ENCODE measurements around the gene BSND. TPM values are rescaled to one million over a fixed set of nuclear protein-coding genes. Genes with fewer than 3 reads are reported as not detected.

The BSND gene
- total RNA-seq, 1 experiment from 2014 or later, result not detected

DNA sequence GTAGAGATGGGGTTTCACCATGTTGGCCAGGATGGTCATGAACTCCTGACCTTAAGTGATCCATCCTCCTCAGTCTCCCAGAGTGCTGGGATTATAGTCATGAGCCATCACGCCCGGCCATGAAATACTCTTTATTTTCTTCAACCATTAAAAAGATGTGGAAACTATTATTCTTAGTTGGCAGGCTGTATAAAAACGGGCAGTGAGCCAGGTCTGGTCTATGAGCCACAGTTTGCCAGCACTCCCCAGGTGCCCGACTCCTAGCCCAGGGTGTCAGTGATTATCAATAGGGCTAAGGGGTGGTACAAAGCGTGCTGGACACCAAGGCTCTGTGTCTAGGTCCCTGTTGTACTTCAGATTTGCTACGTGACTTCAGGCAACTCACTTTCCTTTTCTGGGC is 22.0 kb upstream of the BSND start:
- no peaks in the 10 kb centered on the region for H3K27me3 ChIP-seq (replicated peaks; ENCODE audit: control insufficient read depth, insufficient read depth, low read length)
- Mint-ChIP-seq H3K9me3 (ENCODE audit: unreplicated experiment) (no peaks in the 10 kb centered on the region), H3K4me3 (ENCODE audit: unreplicated experiment) (no peak overlapping the region), H3K27ac (ENCODE audit: unreplicated experiment) (no peak overlapping the region), H3K36me3 (ENCODE audit: insufficient read depth, unreplicated experiment) (no peaks in the 10 kb centered on the region), H3K27me3 (ENCODE audit: insufficient read depth, unreplicated experiment) (no peaks in the 10 kb centered on the region), H3K4me1 (ENCODE audit: low read depth, unreplicated experiment) (peaks cover 5% of the 10 kb centered on the region)
- intact Hi-C loops (cut with micrococcal nuclease; ENCODE audit: unreplicated experiment), result loop anchor here (1.0 kb wide), 1 partner anchor 14 kb away; no protein-coding TSS in a partner anchor
- TF ChIP-seq, protein P1, sequence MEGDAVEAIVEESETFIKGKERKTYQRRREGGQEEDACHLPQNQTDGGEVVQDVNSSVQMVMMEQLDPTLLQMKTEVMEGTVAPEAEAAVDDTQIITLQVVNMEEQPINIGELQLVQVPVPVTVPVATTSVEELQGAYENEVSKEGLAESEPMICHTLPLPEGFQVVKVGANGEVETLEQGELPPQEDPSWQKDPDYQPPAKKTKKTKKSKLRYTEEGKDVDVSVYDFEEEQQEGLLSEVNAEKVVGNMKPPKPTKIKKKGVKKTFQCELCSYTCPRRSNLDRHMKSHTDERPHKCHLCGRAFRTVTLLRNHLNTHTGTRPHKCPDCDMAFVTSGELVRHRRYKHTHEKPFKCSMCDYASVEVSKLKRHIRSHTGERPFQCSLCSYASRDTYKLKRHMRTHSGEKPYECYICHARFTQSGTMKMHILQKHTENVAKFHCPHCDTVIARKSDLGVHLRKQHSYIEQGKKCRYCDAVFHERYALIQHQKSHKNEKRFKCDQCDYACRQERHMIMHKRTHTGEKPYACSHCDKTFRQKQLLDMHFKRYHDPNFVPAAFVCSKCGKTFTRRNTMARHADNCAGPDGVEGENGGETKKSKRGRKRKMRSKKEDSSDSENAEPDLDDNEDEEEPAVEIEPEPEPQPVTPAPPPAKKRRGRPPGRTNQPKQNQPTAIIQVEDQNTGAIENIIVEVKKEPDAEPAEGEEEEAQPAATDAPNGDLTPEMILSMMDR (IDR thresholded peaks at IDR 0.05; ENCODE audit: insufficient read depth in 1 of 2, low read depth in 1 of 2, low read length in 1 of 2, severe bottlenecking in 1 of 2, unreplicated experiment in 1 of 2), result no peak
- no peak overlapping the region for H3K4me3 ChIP-seq (ENCODE audit: low read depth, low read length)
- no TSS peak for BruUV-seq (replicated peaks)
- H3K9me3 ChIP-seq, result no peaks in the 10 kb centered on the region
- no peaks in the 10 kb centered on the region for H3K4me1 ChIP-seq
- DNase-seq, result no peak
- CTCF ChIA-PET, result no interaction called here
- no peaks in the 10 kb centered on the region for H3K36me3 ChIP-seq (ENCODE audit: control insufficient read depth, insufficient read depth, low read length)
- POLR2A ChIA-PET, result no interaction called here

DNA sequence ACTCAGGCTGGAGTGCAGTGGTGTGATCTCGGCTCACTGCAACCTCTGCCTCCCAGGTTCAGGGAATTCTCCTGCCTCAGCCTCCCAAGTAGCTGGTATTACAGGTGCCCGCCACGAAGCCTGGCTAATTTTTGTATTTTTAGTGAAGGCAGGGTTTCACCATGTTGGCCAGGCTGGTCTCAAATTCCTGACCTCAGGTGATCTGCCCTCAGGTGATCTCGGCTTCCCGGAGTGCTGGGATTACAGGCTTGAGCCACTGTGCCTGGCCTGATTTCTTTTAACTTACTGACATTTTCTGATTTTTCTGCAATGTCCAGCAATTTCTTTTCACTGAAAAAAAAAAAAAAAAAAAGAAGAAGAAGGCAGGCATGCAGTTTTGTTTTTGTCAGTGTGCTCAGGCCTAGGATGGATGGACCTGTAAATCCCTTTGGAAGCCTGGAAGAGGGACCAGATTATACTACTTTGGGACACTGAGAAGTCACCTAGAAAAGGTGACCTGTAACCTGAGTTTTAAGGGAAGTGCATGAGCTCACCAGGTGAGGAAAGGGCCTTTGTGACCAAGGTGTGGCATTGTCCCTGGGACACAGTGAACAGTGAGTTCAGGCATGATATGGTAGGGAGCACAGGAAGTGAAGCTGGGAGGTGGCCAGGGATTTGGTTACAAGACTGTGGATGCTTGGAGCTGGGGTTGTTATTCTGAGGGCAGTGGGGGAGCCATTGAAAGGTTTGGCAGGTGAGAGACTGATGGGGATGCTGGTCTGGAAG is 21.0 kb upstream of the BSND start:
- H3K36me3 ChIP-seq (ENCODE audit: control insufficient read depth, insufficient read depth, low read length), result no peaks in the 10 kb centered on the region
- no peaks in the 10 kb centered on the region for H3K9me3 ChIP-seq
- TF ChIP-seq, protein P1 (IDR thresholded peaks at IDR 0.05; ENCODE audit: insufficient read depth in 1 of 2, low read depth in 1 of 2, low read length in 1 of 2, severe bottlenecking in 1 of 2, unreplicated experiment in 1 of 2), result no peak
- intact Hi-C loops (cut with micrococcal nuclease; ENCODE audit: unreplicated experiment), result loop anchor here (1.0 kb wide), 1 partner anchor 13 kb away; no protein-coding TSS in a partner anchor
- no peak overlapping the region for H3K4me3 ChIP-seq (ENCODE audit: low read depth, low read length)
- CTCF ChIA-PET, result interaction anchor here (1.5 kb wide), 1 partner anchor 27 kb away, joined by 5 read pairs; no protein-coding TSS in a partner anchor
- no peaks in the 10 kb centered on the region for H3K27me3 Mint-ChIP-seq (ENCODE audit: insufficient read depth, unreplicated experiment)
- no peaks in the 10 kb centered on the region for H3K9me3 Mint-ChIP-seq (ENCODE audit: unreplicated experiment)
- no TSS peak for BruUV-seq (replicated peaks)
- no peaks in the 10 kb centered on the region for H3K4me1 ChIP-seq
- peaks cover 5% of the 10 kb centered on the region for H3K4me1 Mint-ChIP-seq (ENCODE audit: low read depth, unreplicated experiment)
- no peak overlapping the region for H3K4me3 Mint-ChIP-seq (ENCODE audit: unreplicated experiment)
- POLR2A ChIA-PET, result no interaction called here
- H3K27me3 ChIP-seq (replicated peaks; ENCODE audit: control insufficient read depth, insufficient read depth, low read length), result no peaks in the 10 kb centered on the region
- H3K27ac Mint-ChIP-seq (ENCODE audit: unreplicated experiment), result peak overlapping the region; percentile 81
- no peaks in the 10 kb centered on the region for H3K36me3 Mint-ChIP-seq (ENCODE audit: insufficient read depth, unreplicated experiment)
- no peak for DNase-seq

DNA sequence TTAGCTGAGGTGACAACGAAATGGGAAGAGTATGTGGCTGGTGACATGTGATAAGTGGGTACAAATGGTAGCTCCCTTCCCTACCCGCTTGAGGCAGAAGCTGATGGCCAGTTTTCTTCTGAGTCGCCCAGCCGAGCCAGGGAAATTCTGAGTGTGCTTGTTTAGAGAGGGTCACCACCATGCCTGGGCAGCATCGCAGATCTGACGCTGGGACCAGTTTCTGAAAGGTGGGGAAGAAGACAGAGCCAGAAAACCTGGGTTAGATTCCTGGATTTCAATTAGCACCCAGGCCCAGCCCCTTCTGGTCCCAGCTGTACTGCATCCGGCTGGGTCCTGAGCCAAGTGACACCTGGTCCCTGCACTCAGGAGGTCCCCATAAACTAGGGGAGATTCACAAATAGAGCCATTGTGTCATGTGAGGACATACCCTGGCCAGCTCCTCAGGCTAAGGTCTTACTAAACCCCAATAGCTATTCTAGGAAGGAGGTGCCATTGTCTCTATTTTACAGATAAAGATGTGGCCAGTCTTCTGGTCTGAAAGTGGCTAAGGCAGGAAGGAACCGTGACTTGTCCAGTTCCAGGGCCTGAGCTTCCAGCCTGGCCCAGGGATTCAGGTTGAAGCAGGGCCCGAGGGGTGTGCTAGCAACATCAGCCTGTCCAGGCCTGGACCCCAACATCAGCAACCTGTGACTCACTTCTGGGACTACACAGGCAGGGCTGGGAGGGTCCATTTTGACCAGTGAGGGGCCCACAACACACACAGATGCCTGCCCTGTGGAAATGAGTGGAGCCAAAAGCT is 20.0 kb upstream of the BSND start:
- no peaks in the 10 kb centered on the region for H3K4me1 ChIP-seq
- BruUV-seq (replicated peaks), result no TSS peak
- H3K4me3 ChIP-seq (ENCODE audit: low read depth, low read length), result no peak overlapping the region
- H3K27me3 ChIP-seq (replicated peaks; ENCODE audit: control insufficient read depth, insufficient read depth, low read length), result no peaks in the 10 kb centered on the region
- TF ChIP-seq, protein P1 (IDR thresholded peaks at IDR 0.05; ENCODE audit: insufficient read depth in 1 of 2, low read depth in 1 of 2, low read length in 1 of 2, severe bottlenecking in 1 of 2, unreplicated experiment in 1 of 2), result no peak
- no peaks in the 10 kb centered on the region for H3K9me3 Mint-ChIP-seq (ENCODE audit: unreplicated experiment)
- no peaks in the 10 kb centered on the region for H3K36me3 Mint-ChIP-seq (ENCODE audit: insufficient read depth, unreplicated experiment)
- no peak overlapping the region for H3K27ac Mint-ChIP-seq (ENCODE audit: unreplicated experiment)
- DNase-seq, result no peak
- peaks cover 5% of the 10 kb centered on the region for H3K4me1 Mint-ChIP-seq (ENCODE audit: low read depth, unreplicated experiment)
- intact Hi-C loops (cut with micrococcal nuclease; ENCODE audit: unreplicated experiment), result no loop called here
- ChIA-PET POLR2A (no interaction called here), CTCF (interaction anchor here (0.7 to 1.5 kb wide), 2 partner anchors 28 to 43 kb away, joined by 4 to 5 read pairs; no protein-coding TSS in a partner anchor)
- no peaks in the 10 kb centered on the region for H3K9me3 ChIP-seq
- no peaks in the 10 kb centered on the region for H3K36me3 ChIP-seq (ENCODE audit: control insufficient read depth, insufficient read depth, low read length)
- H3K27me3 Mint-ChIP-seq (ENCODE audit: insufficient read depth, unreplicated experiment), result no peaks in the 10 kb centered on the region
- no peak overlapping the region for H3K4me3 Mint-ChIP-seq (ENCODE audit: unreplicated experiment)

Measured in Caco-2 (cell line).